ENCODE measurements around the gene CACNG7.

- TF ChIP-seq CTCF (IDR thresholded peaks at IDR 0.05 in 2 of 3, conservative IDR thresholded peaks at IDR 0.05 in 1 of 3; ENCODE audit: borderline replicate concordance in 1 of 3, insufficient read depth in 1 of 3, low read depth in 2 of 3, low read length in 2 of 3) (no peak), JUND (IDR thresholded peaks at IDR 0.05) (no peak), POLR2A (IDR thresholded peaks at IDR 0.05; ENCODE audit: borderline replicate concordance, extremely low read depth, insufficient read depth, insufficient read length) (no peak), EZH2phosphoT487 (IDR thresholded peaks at IDR 0.05; ENCODE audit: borderline replicate concordance) (no peak), ELF1 (IDR thresholded peaks at IDR 0.05; ENCODE audit: borderline replicate concordance, low read depth) (no peak), POLR2AphosphoS5 (IDR thresholded peaks at IDR 0.05; ENCODE audit: low read depth, low read length) (no peak), SIN3A (IDR thresholded peaks at IDR 0.05; ENCODE audit: low read depth) (no peak), MAX (IDR thresholded peaks at IDR 0.05) (no peak), EZH2 (IDR thresholded peaks at IDR 0.05) (no peak), REST (IDR thresholded peaks at IDR 0.05; ENCODE audit: low read depth) (no peak), ZNF274 (IDR thresholded peaks at IDR 0.05; ENCODE audit: low read depth, low read length) (no peak), SRF (IDR thresholded peaks at IDR 0.05; ENCODE audit: low read depth) (no peak), SP1 (IDR thresholded peaks at IDR 0.05; ENCODE audit: low read depth) (no peak)
Observed at GRCh38 chr19:53961523-53962356, 52.7 kb downstream of the CACNG7 start.

All from HCT116 (cell line).